Keratinocyte (primary cell): ENCODE measurements around the gene DNAI2.

ENCODE experiments used
- CTCF ChIP-seq, 3 experiments: IDR thresholded peaks in 1 of 3; conservative IDR thresholded peaks in 1 of 3; optimal IDR thresholded peaks in 1 of 3; 2 replicates in 2 of 3; 3 replicates in 1 of 3; pipeline versions ENCODE3 to v1.5.1; 2011; ENCODE audit warnings: low read length in 3 of 3, mild to moderate bottlenecking in 3 of 3, moderate library complexity in 2 of 3, control low read depth in 1 of 3, inconsistent platforms in 1 of 3; ENCODE audit not compliant: insufficient read depth in 2 of 3; ENCODE audit errors: extremely low read depth in 1 of 3
- EZH2 ChIP-seq: IDR thresholded peaks from one replicate; pipeline ENCODE4 v1.6.1; 2012; ENCODE audit warnings: inconsistent platforms, mild to moderate bottlenecking, low read length, moderate library complexity

DNA sequence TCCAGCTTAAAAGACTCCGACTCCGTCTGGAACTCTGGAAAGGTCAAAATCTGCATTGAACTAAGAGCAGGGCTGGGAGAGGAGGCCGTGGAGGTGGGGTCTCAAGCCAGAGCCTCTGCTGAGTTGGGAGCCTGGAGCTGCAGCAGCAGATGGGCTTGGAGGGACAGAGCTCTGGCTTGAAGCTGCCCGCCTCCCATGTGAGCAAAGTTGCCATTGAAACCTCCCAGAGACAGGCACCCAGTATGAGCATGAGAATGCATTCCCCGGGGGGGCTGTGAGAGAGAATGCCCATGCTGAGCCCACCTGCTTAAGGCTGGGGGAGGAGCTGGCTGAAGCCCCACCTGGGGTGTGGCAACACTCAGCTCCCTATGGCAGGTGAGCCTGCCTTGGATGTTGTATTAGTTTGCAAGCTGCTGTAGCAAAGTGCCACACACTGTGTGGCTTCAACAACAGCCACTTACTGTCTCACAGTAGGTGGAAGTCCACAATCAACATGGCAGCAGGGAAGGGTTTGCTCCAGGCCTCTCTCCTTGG lies 61.6 kb downstream of the DNAI2 start:
- TF ChIP-seq CTCF (optimal IDR thresholded peaks at IDR 0.05 in 1 of 3, IDR thresholded peaks at IDR 0.05 in 1 of 3, conservative IDR thresholded peaks at IDR 0.05 in 1 of 3; ENCODE audit: extremely low read depth in 1 of 3, insufficient read depth in 2 of 3, low read length in 3 of 3) (no peak), EZH2 (no peak)
